ENCODE results near the gene SLC38A4.

- TF ChIP-seq CTCF (IDR thresholded peaks at IDR 0.05) (no peak), POLR2A (IDR thresholded peaks at IDR 0.05) (no peak)
Measured at GRCh38 chr12:46875095-46875494, 49.3 kb upstream of the SLC38A4 start.

Data from breast epithelium (tissue), 3 donors.